Heart left ventricle (tissue), 13 donors: Measurements from ENCODE around the gene SPP1.

Experiments used
- CTCF ChIP-seq, 12 donors: fragments of 200-600 bp; sonication (generic) in 4 of 12; IDR thresholded peaks; one replicate each; pipeline versions ENCODE4 v1.5.0 to v1.8.0; 2018 to 2022; ENCODE audit warnings: antibody characterized with exemption in 12 of 12, mild to moderate bottlenecking in 5 of 12
- POLR2A ChIP-seq, 2 donors: fragments of 450-650 bp; IDR thresholded peaks; one replicate each; pipeline ENCODE4 v1.6.1; 2017; ENCODE audit warnings: antibody characterized with exemption in 2 of 2, mild to moderate bottlenecking in 2 of 2, moderate library complexity in 2 of 2
- donor health status: ischemic (EF 13 %, LVEDD 7.1; RV severe dilation, severe dysfunction).
- donor health status: DM: no; HTN: yes; CAD: no.
- donor health status: DM: no; HTN: no; CAD: no.
- donor health status: ischemic (EF 25% LVEDD 6.9; RV normal size, moderate dysfunction).
- donor health status: ischemic (EF 25% LVEDD 5.7; RV mildly dilated, moderate dysfunction).
- donor health status: ischemic (EF 35%, LVEDD 5.7; RV mildly dilated, moderate dysfunction).
- donor health status: nonischemic (EF 11% LVEDD 7.7; RV severe dilation, severe dysfunction).
- donor health status: DM: yes; HTN: yes; CAD: no.
- donor health status: PGD.
- donor health status: ischemic (EF 29% LVEDD 5.4; RV normal size, mild dysfunction).
- donor health status: nonischemic (EF 23%, LVEDD 6.1; RV moderate dilation, normal function).

- no peak for TF ChIP-seq CTCF (IDR thresholded peaks at IDR 0.05)
- TF ChIP-seq POLR2A (IDR thresholded peaks at IDR 0.05) = no peak
Measured at GRCh38 chr4:88005076-88005475, 29.6 kb downstream of the SPP1 start.
